ENCODE results near the gene XPOT.

DNA sequence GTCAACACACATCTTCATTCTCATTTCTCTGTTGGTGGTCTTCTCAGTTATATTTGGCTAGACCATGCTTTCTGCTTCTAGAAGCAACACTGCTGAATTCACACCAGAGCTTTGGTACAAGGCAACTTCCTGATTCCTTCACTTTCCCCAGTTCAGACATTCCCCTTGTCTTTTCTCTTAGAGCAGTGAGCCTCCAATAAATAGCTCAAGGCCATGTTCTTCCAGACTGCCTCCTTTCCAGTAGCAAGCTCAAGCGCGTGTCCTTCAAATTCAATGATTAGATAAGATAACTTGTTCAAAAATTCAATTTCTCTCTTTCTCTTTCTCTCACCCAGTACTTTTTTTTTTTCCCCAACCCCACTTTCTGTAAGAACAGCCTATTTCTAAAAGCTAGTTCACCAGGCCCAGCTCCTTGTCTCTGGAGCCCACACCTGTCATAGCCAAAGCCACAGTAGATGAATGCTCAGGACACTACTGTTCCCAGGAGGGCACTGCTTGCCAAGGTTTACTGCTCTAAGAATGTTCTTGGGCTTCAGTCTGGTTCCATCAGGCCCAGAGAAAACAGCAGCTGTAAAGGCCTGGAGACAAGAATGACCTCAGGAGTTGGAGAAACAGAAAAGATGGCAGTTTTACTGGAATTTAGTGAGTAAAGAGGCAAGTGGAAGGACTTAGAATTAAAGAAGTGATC lies 65.4 kb downstream of the XPOT start:
- no peak for TF ChIP-seq FOXM1 (IDR thresholded peaks at IDR 0.05; ENCODE audit: borderline replicate concordance)
- TF ChIP-seq ARNT (IDR thresholded peaks at IDR 0.05) = no peak
- no peak for TF ChIP-seq PKNOX1 (IDR thresholded peaks at IDR 0.05)
- no peak for TF ChIP-seq SP1 (IDR thresholded peaks at IDR 0.05)

Measured in HEK293T (cell line).